OCI-LY7 (cell line): ENCODE measurements around the gene DNM3. TPM values are rescaled to one million over a fixed set of nuclear protein-coding genes. Genes with fewer than 3 reads are reported as not detected.

Source experiments
- BruUV-seq: library from RNA; stranded (reverse); fragments of 400-500 nt; replicated peaks from 2 replicates; lab custom pipeline; 2021; lab: Mats Ljungman, UMichigan
- CTCF ChIA-PET: fragments of 300-600 bp; sonication (Branson Sonifier 250); formaldehyde crosslinking; loops from one replicate; lab custom pipeline; 2022; ENCODE audit warnings: antibody characterized with exemption; ENCODE audit not compliant: unreplicated experiment; lab: Charles Lee
- POLR2A ChIA-PET: fragments of 300-600 bp; sonication (Branson Sonifier 250); formaldehyde crosslinking; loops from one replicate; lab custom pipeline; 2022; ENCODE audit warnings: antibody characterized with exemption; lab: Charles Lee
- DNase-seq: peaks from one replicate; pipeline ENCODE4 v3.0.0-alpha.2; 2015; ENCODE audit warnings: low spot score
- H2AFZ ChIP-seq: fragments of 200-600 bp; sonication (generic), shearing (Covaris generic); 2 replicates; pipeline ENCODE4 v1.6.1; 2014; ENCODE audit warnings: mild to moderate bottlenecking, antibody characterized with exemption, low read length, moderate library complexity
- H3K27ac ChIP-seq: fragments of 200-600 bp; sonication (generic); 2 replicates; pipeline ENCODE4 v1.5.1; 2014; ENCODE audit warnings: mixed run types, low read depth, mild to moderate bottlenecking, moderate library complexity, low read length, inconsistent platforms; ENCODE audit not compliant: poor library complexity, severe bottlenecking
- H3K36me3 ChIP-seq: fragments of 200-600 bp; sonication (generic); 2 replicates; pipeline ENCODE4 v1.6.1; 2014; ENCODE audit warnings: mild to moderate bottlenecking, antibody characterized with exemption, low read length, moderate library complexity, mixed read lengths; ENCODE audit not compliant: insufficient read depth
- H3K4me1 ChIP-seq: fragments of 200-600 bp; sonication (generic); 2 replicates; pipeline ENCODE4 v1.5.1; 2014; ENCODE audit warnings: mild to moderate bottlenecking, low read length; ENCODE audit not compliant: insufficient read depth, poor library complexity, severe bottlenecking
- H3K4me2 ChIP-seq: fragments of 200-600 bp; sonication (generic); 2 replicates; pipeline ENCODE4 v1.6.1; 2014; ENCODE audit warnings: mild to moderate bottlenecking, low read length
- H3K4me3 ChIP-seq: fragments of 200-600 bp; sonication (generic); 2 replicates; pipeline ENCODE4 v1.5.1; 2014; ENCODE audit warnings: mild to moderate bottlenecking, low read depth, low read length; ENCODE audit not compliant: poor library complexity, severe bottlenecking
- H3K79me2 ChIP-seq: fragments of 200-600 bp; sonication (generic); 2 replicates; pipeline ENCODE4 v1.6.1; 2016; ENCODE audit warnings: low read depth, mild to moderate bottlenecking, low read length, moderate library complexity, mixed read lengths; ENCODE audit not compliant: insufficient read depth
- H3K9me2 ChIP-seq: fragments of 200-600 bp; sonication (generic); 2 replicates; pipeline ENCODE4 v1.6.1; 2016; ENCODE audit warnings: mild to moderate bottlenecking, low read length, mixed read lengths; ENCODE audit not compliant: insufficient read depth
- H3K9me3 ChIP-seq: fragments of 200-600 bp; sonication (generic); 2 replicates; pipeline ENCODE4 v1.6.1; 2014; ENCODE audit warnings: mild to moderate bottlenecking, mixed run types, low read length, mixed read lengths
- H4K20me1 ChIP-seq: fragments of 200-600 bp; sonication (generic); 2 replicates; pipeline ENCODE4 v1.6.1; 2014; ENCODE audit warnings: mild to moderate bottlenecking, antibody characterized with exemption, low read length, moderate library complexity, mixed read lengths; ENCODE audit not compliant: insufficient read depth
- CTCF ChIP-seq: fragments of 200-600 bp; sonication (generic); conservative IDR thresholded peaks from 2 replicates; pipeline ENCODE4 v1.5.1; 2014; ENCODE audit warnings: mild to moderate bottlenecking, antibody characterized with exemption, low read length, moderate library complexity, mixed read lengths
- EZH2phosphoT487 ChIP-seq: fragments of 200-600 bp; sonication (generic); IDR thresholded peaks from 2 replicates; pipeline ENCODE4 v1.6.1; 2018; ENCODE audit warnings: low read depth, borderline replicate concordance, mild to moderate bottlenecking, mixed run types, antibody characterized with exemption, low read length, moderate library complexity, mixed read lengths
- intact Hi-C: fragments of 100-400 bp; cut with micrococcal nuclease; formaldehyde crosslinking; loops from one replicate; pipeline ENCODE4 v1.10.0; 2022; ENCODE audit not compliant: unreplicated experiment
- total RNA-seq, 2 experiments: library from RNA; depleted of rRNA in 1 of 2; stranded (reverse); fragments of >200 nt in 1 of 2; shearing (Covaris generic) in 1 of 2; gene quantifications; 2 replicates each; pipeline ENCODE4 v1.2.3, GENCODE V29; 2014 to 2022

DNM3 gene
- total RNA-seq, 2 experiments from 2014 or later = 0.47 to 0.61 TPM

GRCh38 chr1:172272087-172272486 lies 430.8 kb downstream of the DNM3 start:
- ChIA-PET CTCF (no interaction called here), POLR2A (no interaction called here)
- DNase-seq = no peak
- TF ChIP-seq EZH2phosphoT487 (no peak), CTCF (no peak)
- H3K4me1 ChIP-seq = no peaks in the 10 kb centered on the region
- H3K4me3 ChIP-seq = no peak overlapping the region
- no TSS peak for BruUV-seq
- no peaks in the 10 kb centered on the region for H4K20me1 ChIP-seq
- H3K27ac ChIP-seq = no peak overlapping the region
- no peaks in the 10 kb centered on the region for H3K9me2 ChIP-seq
- intact Hi-C loops = no loop called here
- H3K9me3 ChIP-seq = no peaks in the 10 kb centered on the region
- no peak overlapping the region for H2AFZ ChIP-seq
- no peaks in the 10 kb centered on the region for H3K79me2 ChIP-seq
- H3K36me3 ChIP-seq = no peaks in the 10 kb centered on the region
- no peak overlapping the region for H3K4me2 ChIP-seq

GRCh38 chr1:172273647-172274396 lies 432.5 kb downstream of the DNM3 start:
- POLR2A ChIA-PET = no interaction called here
- H3K27ac ChIP-seq = no peak overlapping the region

More at GRCh38 chr1:172273647-172274396, 432.5 kb downstream of the DNM3 start:
- no peaks in the 10 kb centered on the region for H3K9me3 ChIP-seq
- DNase-seq = no peak
- no peaks in the 10 kb centered on the region for H3K9me2 ChIP-seq
- no peaks in the 10 kb centered on the region for H3K36me3 ChIP-seq
- no peak overlapping the region for H3K4me3 ChIP-seq
- H3K79me2 ChIP-seq = no peaks in the 10 kb centered on the region
- no peaks in the 10 kb centered on the region for H4K20me1 ChIP-seq
- H3K4me1 ChIP-seq = no peaks in the 10 kb centered on the region
- BruUV-seq = no TSS peak
- no peak overlapping the region for H3K4me2 ChIP-seq
- CTCF ChIA-PET = no interaction called here
- no peak for TF ChIP-seq CTCF
- no peak for TF ChIP-seq EZH2phosphoT487
- H2AFZ ChIP-seq = no peak overlapping the region
- intact Hi-C loops = no loop called here
